ENCODE results near the gene WNT3A.

The WNT3A gene

DNA sequence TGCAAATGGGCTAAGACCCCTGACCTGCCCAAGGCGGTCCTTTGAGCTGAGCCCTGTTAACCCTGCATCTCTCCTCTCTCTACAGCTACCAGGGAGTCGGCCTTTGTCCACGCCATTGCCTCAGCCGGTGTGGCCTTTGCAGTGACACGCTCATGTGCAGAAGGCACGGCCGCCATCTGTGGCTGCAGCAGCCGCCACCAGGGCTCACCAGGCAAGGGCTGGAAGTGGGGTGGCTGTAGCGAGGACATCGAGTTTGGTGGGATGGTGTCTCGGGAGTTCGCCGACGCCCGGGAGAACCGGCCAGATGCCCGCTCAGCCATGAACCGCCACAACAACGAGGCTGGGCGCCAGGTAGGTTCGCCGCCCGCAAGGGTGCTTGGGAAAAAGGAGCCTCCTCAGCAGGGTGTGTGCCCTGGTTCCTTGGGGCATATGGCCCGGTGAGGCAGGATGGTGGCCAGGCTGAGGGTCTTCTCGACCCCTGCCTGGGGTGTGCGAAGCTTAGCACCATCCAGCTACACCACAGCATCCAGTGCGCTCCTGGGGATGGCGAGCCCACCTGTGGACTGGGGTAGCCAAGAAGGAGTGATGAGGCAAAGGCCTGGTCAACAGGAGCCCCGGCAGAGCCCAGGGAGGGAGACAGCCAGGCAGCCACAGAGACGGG is 43.9 kb downstream of the WNT3A start:
- DNase-seq = no peak

DNA sequence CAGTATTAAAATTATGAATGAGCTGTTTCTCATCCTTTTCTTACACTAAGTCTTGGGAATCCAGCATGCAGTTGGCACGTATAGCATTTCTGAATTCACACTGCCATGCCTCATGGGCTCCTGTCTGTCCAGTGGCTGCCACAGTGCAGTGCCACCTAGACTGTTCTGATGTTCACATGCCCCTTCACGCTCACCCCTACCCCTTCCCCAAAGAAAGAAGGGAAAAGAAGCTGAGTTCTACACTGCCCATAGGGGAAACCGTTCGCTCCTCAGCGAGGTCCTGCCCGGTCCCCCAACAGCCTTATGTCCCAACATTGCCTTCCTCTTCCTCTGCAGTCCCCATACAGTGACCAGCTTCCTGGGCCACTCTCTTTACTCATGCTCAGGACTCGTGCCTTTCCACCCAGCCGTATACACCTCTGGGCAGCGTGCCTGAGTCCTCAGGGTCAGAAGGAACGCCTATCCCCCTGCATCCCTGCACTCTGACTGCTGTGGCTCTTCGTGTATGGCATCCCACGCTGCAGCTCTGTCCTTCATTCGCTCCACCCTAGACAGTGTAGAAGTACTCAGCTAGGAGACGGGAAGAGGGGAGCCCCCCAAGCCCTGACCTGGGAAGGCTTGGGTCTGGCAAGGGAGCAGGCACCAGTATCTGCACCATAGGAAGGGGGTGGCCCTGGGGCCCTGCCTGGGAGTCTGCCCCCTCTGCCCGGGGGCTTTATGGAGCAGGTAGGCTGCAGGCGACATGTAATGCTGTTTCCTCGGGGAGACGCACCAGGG is 51.6 kb downstream of the WNT3A start:
- no peak for DNase-seq

DNA sequence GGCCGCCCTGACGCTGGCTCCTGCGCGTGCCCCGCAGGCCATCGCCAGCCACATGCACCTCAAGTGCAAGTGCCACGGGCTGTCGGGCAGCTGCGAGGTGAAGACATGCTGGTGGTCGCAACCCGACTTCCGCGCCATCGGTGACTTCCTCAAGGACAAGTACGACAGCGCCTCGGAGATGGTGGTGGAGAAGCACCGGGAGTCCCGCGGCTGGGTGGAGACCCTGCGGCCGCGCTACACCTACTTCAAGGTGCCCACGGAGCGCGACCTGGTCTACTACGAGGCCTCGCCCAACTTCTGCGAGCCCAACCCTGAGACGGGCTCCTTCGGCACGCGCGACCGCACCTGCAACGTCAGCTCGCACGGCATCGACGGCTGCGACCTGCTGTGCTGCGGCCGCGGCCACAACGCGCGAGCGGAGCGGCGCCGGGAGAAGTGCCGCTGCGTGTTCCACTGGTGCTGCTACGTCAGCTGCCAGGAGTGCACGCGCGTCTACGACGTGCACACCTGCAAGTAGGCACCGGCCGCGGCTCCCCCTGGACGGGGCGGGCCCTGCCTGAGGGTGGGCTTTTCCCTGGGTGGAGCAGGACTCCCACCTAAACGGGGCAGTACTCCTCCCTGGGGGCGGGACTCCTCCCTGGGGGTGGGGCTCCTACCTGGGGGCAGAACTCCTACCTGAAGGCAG is 52.3 kb downstream of the WNT3A start:
- peak; percentile 63 for DNase-seq

DNA sequence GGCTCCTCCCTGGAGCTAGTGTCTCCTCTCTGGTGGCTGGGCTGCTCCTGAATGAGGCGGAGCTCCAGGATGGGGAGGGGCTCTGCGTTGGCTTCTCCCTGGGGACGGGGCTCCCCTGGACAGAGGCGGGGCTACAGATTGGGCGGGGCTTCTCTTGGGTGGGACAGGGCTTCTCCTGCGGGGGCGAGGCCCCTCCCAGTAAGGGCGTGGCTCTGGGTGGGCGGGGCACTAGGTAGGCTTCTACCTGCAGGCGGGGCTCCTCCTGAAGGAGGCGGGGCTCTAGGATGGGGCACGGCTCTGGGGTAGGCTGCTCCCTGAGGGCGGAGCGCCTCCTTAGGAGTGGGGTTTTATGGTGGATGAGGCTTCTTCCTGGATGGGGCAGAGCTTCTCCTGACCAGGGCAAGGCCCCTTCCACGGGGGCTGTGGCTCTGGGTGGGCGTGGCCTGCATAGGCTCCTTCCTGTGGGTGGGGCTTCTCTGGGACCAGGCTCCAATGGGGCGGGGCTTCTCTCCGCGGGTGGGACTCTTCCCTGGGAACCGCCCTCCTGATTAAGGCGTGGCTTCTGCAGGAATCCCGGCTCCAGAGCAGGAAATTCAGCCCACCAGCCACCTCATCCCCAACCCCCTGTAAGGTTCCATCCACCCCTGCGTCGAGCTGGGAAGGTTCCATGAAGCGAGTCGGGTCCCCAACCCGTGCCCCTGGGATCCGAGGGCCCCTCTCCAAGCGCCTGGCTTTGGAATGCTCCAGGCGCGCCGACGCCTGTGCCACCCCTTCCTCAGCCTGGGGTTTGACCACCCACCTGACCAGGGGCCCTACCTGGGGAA is 53.0 kb downstream of the WNT3A start:
- peak; percentile 63 for DNase-seq

DNA sequence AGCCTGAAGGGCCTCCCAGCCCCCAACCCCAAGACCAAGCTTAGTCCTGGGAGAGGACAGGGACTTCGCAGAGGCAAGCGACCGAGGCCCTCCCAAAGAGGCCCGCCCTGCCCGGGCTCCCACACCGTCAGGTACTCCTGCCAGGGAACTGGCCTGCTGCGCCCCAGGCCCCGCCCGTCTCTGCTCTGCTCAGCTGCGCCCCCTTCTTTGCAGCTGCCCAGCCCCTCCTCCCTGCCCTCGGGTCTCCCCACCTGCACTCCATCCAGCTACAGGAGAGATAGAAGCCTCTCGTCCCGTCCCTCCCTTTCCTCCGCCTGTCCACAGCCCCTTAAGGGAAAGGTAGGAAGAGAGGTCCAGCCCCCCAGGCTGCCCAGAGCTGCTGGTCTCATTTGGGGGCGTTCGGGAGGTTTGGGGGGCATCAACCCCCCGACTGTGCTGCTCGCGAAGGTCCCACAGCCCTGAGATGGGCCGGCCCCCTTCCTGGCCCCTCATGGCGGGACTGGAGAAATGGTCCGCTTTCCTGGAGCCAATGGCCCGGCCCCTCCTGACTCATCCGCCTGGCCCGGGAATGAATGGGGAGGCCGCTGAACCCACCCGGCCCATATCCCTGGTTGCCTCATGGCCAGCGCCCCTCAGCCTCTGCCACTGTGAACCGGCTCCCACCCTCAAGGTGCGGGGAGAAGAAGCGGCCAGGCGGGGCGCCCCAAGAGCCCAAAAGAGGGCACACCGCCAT is 53.8 kb downstream of the WNT3A start:
- no peak for DNase-seq

DNA sequence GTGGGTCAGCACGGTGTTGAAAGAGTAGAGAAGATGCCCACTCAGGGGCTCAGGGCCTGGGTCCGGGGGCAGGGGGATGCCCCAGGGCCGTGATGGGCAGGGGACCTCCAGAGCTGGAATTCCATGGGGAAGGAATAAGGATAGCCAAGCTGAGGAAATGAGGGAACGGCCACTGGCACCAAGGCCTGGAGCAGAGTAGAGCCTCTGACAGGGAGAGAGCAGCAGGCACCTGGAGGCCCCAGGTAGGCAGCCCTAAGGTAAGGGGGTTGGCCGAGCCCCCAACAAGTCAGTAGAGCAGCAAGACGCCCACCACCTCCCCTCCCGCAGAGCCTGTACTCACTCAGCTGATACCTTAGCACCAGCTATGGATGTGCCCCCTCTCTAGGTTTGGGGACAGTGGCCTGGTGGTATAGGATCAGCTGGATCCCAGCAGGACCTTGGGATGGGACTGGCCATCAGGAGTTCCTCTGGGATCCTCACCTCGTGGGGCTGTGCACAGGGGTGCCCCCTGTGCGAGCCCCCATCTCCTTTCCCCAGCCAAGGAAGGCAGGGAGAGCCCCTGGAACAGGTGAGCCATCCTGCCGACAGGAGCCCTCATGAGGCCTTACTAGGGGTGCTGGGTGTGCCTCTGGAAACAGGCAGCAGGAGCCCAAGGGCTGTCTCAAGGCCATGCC is 54.8 kb downstream of the WNT3A start:
- no peak for DNase-seq

DNA sequence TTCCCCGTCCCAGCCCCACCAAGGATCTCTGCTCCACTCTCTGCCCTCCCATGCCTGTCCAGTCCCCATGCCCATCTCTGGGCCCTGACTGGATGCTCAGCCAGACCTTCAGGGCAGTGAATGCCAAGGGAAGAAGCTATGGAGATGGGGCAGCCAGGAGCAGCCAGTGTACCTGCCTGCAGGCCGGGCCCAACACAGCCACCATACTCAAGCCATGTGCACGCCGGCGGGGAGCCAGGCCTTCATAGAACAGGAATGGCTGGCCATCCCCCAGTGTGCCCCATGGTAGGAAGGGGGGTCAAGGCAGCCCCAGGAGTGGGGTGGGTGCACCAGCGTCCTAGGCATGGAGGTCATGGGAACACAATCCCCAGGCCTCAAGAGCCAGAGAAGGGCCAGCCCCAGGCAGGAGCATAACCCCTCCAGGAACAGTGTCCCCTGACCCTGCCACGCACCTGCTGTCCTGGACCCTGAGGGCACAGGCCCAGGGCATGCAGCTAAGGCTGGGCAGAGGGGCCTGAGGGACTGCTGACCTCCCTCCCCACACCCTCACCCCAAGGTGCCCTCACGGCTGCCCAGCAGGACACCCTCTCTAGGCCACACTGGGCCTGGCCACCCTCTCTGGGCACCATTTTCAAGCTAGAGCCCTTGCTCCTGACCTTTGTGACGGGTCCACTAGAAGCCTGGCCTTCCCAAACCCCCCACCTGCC is 55.4 kb downstream of the WNT3A start:
- DNase-seq = no peak

DNA sequence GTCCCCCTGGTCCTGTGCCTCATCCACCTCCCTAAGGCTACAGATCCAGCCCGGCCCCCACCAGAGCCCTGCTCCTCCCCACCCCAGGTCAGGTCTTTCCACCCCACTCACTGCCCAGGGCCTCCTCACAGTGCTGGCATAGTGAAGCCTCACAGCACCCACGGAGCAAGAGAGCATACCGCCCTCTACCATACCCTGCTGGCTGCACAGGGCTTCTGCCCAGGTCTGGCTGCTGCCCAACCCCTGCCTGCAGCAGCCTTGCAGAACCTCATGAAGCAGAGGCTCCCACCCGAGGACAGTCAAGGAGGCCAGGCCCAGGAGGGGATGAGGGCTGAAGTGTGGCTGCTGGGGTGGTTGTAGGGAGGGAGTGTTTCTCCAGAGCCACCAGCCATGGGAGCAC is 56.0 kb downstream of the WNT3A start:
- DNase-seq = no peak

DNA sequence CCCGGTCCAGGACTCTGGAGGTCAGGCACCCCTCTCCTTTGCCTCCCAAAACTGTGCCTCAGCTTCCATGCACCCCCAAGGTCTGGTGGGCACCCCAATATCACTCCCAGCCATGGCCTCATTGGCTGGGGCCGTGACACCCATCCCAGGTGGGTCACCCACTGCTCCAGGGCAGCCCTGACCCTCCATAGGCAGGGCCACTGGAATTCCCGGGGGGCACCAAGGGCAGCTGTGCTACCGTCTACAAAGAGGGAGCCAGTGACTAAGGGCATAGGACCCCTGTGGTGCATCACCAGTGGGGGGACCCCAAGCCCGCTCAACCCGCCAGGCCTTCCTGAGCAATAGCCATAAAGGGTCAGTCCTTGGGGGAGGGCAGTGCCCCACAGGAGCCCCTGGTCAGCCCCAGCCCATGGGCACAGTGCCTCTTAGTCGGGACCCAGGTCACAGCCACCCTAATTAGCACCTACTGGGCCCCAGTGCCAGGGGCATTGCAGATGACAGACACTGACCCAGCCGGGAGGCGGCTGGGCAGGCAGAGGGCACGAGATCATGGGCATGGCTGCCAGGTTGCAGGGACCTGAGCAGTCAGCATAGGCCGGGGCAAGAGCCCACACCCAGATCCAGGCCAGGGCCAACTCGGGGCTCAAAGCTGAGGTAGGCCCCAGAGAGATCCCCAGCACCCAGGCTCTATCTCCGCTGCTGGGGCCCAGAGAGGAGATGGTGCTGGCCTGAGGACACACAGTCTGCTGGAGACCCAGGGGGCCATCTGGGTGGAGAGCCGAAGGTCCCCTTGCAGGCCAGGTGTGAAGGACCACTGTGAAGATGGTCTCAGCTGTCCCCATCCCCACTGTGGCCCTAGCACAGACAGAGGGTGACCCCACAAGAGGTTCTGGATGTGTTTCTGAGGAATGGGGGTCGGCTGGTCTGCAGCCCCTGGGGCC is 56.7 kb downstream of the WNT3A start:
- no peak for DNase-seq

DNA sequence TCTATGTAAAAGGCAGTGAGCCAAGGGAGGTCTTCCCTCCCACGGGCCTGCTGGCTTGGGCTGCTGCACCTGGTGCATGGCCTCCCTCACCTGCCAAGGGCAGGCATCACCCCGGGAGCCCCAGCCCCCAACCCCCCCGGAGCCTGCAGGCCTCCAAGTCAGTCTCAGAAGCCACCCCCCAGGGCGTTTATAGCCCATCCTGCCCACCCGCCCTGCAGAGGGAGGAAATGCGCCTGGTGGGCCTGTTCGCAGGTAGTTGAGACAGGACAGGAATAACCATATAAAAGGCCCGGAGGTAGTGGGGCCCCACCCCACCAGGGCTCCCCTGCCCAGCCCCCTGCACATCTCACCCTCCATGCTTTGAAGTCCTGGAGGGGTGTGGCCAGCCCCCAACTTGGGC is 57.5 kb downstream of the WNT3A start:
- no peak for DNase-seq

DNA sequence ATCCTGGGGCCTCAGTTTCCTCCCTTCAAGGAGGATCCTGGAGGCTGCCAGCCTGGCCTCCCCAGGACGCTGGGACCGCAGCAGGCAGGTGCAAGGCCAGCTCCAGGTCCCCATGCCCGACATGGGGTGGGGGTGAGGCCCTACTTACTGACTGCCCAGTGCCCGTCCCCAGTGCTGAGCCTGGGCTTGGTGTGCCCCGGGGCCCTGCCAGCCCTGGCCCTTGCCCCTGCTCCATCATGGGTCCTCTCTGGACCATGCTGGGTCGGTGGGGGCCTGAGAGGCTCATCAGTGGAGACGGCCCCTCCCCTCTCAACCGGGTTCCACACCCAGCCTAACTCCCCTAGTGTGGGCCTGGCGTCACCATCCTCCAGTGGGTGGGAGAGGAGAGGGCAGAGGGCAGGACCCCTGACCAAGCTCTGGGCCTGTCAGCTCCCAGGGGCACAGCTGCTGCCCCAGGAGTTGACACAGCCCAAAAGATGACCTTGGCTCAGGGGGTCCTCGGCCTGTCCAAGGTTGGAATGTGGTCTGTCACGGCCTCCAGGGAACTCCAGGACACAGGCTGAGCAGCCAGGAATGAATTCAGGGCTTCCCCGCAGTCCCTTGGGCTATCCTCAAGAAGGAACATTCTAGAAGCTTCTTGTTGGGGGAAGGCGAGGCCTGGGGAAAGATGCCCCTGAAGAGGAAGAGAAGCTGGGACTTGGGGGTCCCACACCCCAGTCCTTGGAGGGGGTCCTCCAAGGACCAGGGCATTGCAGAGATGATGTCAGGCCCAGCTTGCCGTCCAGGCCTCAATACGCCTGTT is 58.1 kb downstream of the WNT3A start:
- DNase-seq = no peak

DNA sequence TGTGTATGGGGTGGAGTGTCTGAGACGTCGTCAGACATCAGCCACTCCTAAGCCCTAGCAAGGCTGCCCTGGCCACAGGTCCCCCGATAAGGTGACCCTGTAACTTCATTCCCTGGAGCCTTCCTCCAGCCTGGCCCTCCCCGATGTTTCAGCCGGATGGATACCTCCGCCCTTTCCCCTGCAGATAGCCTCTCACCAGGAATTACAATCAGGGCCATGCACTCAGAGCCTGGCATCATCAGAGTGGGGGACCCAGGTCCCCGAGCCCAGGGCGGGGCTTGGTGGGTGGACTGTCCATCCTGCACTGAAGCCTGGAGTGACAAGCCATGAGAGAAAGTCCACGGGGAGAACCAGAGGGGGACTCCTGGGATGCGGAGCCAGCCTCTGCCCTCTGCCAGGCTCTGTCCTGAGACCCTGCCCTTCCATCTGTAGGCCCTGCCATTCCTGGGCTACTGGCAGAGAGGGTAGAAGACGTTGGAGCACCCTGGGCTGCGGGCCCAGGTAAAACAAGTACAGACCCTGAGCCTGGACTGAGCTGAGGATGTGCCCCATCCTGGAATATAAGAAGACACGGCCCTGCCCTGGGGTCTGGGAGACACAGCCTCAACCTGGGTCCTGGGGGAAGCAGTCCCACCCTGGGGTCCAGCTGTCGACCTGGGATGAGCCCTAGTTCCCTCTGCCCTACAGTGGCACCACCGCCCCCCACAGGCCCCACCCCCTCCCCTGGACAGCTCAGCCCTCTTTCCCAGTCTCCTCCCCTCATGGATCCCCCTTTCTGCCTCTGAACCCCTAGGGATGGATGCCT is 58.9 kb downstream of the WNT3A start:
- DNase-seq = no peak

DNA sequence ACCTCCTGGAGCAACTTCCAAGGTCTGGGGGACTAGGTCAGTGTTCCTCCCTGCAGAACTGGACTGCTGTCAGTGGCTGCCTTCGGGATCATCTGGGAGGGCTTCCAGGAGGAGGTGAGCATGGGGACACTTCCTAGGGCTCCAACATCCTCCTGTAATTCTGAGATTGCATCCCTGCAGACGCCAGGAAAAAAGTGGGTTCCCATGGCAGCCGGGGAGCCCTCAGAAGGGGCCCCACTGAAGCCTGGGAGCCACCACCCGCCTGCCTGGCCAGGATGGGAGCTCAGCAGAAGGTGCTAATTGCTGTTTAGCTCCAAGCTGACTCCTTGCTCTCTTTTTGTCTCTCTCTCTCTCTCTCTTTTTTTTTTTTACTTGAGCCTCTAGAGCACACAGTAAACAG is 59.6 kb downstream of the WNT3A start:
- DNase-seq = no peak

DNA sequence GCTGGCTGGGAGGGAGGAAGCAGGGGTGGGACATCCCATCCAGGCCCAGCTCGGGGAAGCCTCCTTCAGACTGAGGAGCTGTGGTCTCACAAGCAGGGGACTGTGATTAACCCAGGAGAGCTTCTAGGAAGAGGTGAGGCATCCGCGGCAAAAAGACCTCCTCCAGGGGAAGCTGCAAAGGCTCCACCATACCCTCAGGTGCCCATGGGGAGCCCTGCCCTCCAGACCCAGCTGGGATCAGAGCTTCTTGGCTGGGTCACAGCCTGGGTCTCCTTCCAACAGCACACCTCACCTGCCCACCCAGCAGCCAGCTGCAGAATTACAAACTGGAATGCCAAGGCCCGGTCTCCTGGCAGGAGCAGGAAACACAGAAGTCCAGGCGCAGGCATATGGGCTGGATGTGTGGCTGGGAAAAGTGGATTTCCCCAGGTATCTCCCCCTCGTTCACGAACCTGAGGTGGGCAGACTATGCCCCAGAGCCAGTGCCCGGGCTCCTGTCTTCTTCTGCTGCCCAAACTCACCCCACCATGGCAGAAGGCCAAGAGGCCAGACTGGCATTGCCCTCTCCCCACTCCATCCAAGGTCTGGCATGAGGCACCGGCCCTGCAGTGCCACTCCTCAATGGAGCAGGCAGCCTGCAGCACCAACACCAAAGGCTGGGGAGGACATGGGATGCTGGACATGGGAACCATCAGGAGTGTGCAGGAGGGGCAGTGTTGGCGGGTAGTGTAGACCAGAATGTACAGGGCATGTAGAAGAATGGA is 60.3 kb downstream of the WNT3A start:
- DNase-seq = no peak

DNA sequence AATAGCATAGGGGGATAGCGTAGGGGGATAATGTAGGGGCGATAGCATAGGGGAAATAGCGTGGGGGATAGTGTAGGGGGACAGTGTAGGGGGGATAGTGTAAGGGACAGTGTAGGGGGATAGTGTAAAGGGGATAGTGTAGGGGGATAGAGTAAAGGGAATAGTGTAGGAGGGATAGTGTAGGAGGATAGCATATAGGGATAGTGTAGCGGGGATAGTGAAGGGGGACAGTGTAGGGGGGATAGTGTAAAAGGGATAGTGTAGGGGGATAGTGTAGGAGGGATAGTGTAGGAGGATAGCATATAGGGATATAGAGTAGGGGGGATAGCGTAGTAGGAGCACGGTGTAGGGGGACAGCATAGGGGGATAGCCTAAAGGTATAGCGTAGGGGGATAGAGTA is 61.6 kb downstream of the WNT3A start:
- no peak for DNase-seq

DNA sequence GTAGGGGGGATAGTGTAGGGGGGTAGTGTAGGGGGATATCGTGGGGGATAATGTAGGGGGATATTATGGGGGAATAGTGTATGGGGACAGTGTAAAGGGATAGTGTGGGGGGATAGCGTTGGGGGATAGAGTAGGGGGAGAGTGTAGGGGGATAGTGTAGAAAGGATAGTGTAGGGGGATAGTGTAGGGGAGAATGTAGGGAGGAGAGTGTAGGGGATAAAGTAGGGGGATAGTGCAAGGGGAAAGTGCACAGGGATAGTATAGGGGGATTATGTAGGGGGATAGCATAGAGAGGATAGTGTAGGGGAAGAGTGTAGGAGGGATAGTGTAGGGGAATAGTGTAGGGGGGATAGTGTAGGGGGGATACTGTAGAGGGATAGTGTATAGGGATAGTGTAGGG is 63.4 kb downstream of the WNT3A start:
- no peak for DNase-seq

DNA sequence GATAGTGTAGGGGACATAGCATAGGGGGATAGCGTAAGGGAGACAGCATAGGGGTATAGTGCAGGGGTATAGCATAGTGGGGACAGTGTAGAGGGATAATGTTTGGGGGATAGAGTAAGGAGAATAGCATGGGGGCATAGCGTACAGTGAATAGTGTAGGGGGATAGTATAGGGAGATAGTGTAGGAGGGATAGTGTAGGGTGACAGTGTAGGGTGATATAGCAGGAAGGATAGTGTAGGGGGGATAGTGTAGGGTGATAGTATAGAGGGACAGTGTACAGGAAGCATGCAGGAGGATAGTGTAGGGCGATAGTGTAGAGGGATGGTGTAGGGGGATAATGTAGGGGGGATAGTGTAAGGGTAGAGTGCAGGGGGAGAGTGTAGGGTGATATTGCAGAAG is 64.1 kb downstream of the WNT3A start:
- DNase-seq = no peak

All from effector CD8-positive, alpha-beta T cell (primary cell).